ENCODE data around the gene NID1. TPM values are rescaled to one million over a fixed set of nuclear protein-coding genes. Genes with fewer than 3 reads are reported as not detected.

The NID1 gene
- total RNA-seq, 1 donor = 68.1 TPM

- H3K4me3 ChIP-seq (ENCODE audit: low read depth, low read length) = peak overlapping the region; percentile 19
- TF ChIP-seq CTCF (IDR thresholded peaks at IDR 0.05; ENCODE audit: insufficient read depth, low read length) = no peak
- DNase-seq (ENCODE audit: low read depth) = no peak
Measured at GRCh38 chr1:236059011-236059410, 5.9 kb downstream of the NID1 start.

GRCh38 chr1:236058141-236058934, 6.6 kb downstream of the NID1 start:
- H3K4me3 ChIP-seq (ENCODE audit: low read depth, low read length) = peak overlapping the region; percentile 31
- peak; percentile 67 for DNase-seq (ENCODE audit: low read depth)
- no peak for TF ChIP-seq CTCF (IDR thresholded peaks at IDR 0.05; ENCODE audit: insufficient read depth, low read length)

GRCh38 chr1:236057546-236057945, 7.3 kb downstream of the NID1 start:
- no peak for TF ChIP-seq CTCF (IDR thresholded peaks at IDR 0.05; ENCODE audit: insufficient read depth, low read length)
- H3K4me3 ChIP-seq (ENCODE audit: low read depth, low read length) = no peak overlapping the region
- DNase-seq (ENCODE audit: low read depth) = no peak

- no peak for TF ChIP-seq CTCF (IDR thresholded peaks at IDR 0.05; ENCODE audit: insufficient read depth, low read length)
- no peak overlapping the region for H3K4me3 ChIP-seq (ENCODE audit: low read depth, low read length)
- DNase-seq (ENCODE audit: low read depth) = no peak
Measured at GRCh38 chr1:236052232-236052993, 12.5 kb downstream of the NID1 start.

DNA sequence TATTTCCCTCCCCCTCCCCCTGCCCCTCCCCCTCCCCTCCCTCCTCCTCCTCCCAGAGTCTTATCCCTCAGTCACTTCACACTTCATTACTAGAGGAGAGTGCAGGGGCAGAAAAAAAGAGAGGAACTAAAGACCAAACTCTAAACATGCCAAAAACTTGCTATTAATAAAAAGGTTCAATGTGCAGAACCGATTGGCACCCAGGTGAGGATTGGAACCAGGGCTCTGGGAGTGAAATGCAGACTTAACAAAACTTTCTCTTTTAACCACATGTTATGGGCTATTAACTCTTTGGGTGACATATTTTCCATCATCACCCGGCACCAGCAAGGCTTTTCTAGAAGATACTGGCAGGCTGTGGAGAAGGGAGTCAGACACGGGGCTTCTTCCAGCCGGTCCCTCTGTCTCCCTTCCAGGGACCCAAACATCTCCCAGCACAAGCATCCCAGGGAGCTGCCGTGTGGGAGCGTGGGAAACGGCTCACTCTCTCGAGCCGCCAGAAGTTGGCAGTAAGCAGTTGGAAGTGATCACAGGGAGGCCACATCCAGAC, 13.6 kb downstream of the NID1 start:
- H3K4me3 ChIP-seq (ENCODE audit: low read depth, low read length) = no peak overlapping the region
- peak; percentile 48 for DNase-seq (ENCODE audit: low read depth)
- no peak for TF ChIP-seq CTCF (IDR thresholded peaks at IDR 0.05; ENCODE audit: insufficient read depth, low read length)

- DNase-seq (ENCODE audit: low read depth) = no peak
- TF ChIP-seq CTCF (IDR thresholded peaks at IDR 0.05; ENCODE audit: insufficient read depth, low read length) = no peak
- no peak overlapping the region for H3K4me3 ChIP-seq (ENCODE audit: low read depth, low read length)
Measured at GRCh38 chr1:236045771-236046170, 19.1 kb downstream of the NID1 start.

All from fibroblast of the aortic adventitia (primary cell).